IMR-90 (cell line): ENCODE measurements around the gene KDM1A. TPM values are rescaled to one million over a fixed set of nuclear protein-coding genes. Genes with fewer than 3 reads are reported as not detected.

Experiments used
- ATAC-seq: fragments of 200-7000 bp; cut with Tn5 transposase; 2 replicates; pipeline ENCODE4 v1.9.1; 2020; ENCODE audit warnings: low read depth, mild to moderate bottlenecking, moderate library complexity
- BruUV-seq: library from RNA; stranded (reverse); fragments of 400-500 nt; replicated peaks from 2 replicates; lab custom pipeline; 2021; lab: Mats Ljungman, UMichigan
- CTCF ChIA-PET: fragments of 300-600 bp; formaldehyde crosslinking; extraction: SDS; loops from one replicate; lab custom pipeline; 2021; ENCODE audit warnings: antibody characterized with exemption; lab: Yijun Ruan, JAX
- POLR2A ChIA-PET: fragments of 300-600 bp; sonication (Branson Sonifier 250); formaldehyde crosslinking; loops from one replicate; lab custom pipeline; 2022; ENCODE audit warnings: antibody characterized with exemption; ENCODE audit not compliant: unreplicated experiment; lab: Charles Lee
- DNase-seq: peaks from one replicate; pipeline ENCODE4 v3.0.0; 2013
- H2AFZ ChIP-seq: replicated peaks from 2 replicates; pipeline ENCODE3; 2013; ENCODE audit warnings: low read length, mild to moderate bottlenecking; ENCODE audit not compliant: poor library complexity
- H2AK5ac ChIP-seq: 2 replicates; pipeline ENCODE4 v1.6.1; 2013; ENCODE audit warnings: low read depth, low read length, inconsistent platforms
- H2AK9ac ChIP-seq: replicated peaks from 2 replicates; pipeline ENCODE3; 2013; ENCODE audit warnings: mild to moderate bottlenecking, low read depth, low read length, moderate library complexity; ENCODE audit not compliant: poor library complexity
- H2BK120ac ChIP-seq: 2 replicates; pipeline ENCODE4 v1.6.1; 2013; ENCODE audit warnings: low read depth, low read length, inconsistent platforms
- H2BK15ac ChIP-seq: 3 replicates; pipeline ENCODE4 v1.6.1; 2013; ENCODE audit warnings: low read depth, low read length, inconsistent platforms
- H2BK20ac ChIP-seq: 2 replicates; pipeline ENCODE4 v1.6.1; 2013; ENCODE audit warnings: low read depth, mild to moderate bottlenecking, inconsistent platforms, low read length, moderate library complexity
- H2BK5ac ChIP-seq: 2 replicates; pipeline ENCODE4 v1.6.1; 2013; ENCODE audit warnings: mild to moderate bottlenecking, low read depth, low read length, inconsistent platforms; ENCODE audit not compliant: poor library complexity, severe bottlenecking
- H3K14ac ChIP-seq: replicated peaks from 2 replicates; pipeline ENCODE4 v1.6.1; 2013; ENCODE audit warnings: low read depth, low read length, inconsistent platforms
- H3K18ac ChIP-seq: 2 replicates; pipeline ENCODE4 v1.6.1; 2013; ENCODE audit warnings: low read depth, low read length, control low read depth
- H3K23ac ChIP-seq: 2 replicates; pipeline ENCODE4 v1.6.1; 2013; ENCODE audit warnings: low read depth, low read length, inconsistent platforms
- H3K27ac ChIP-seq: 2 replicates; pipeline ENCODE4 v1.5.1; 2013; ENCODE audit warnings: mild to moderate bottlenecking, control low read depth, low read length; ENCODE audit not compliant: insufficient read depth
- H3K27me3 ChIP-seq: 2 replicates; pipeline ENCODE4 v1.6.1; 2013; ENCODE audit warnings: low read length; ENCODE audit not compliant: control insufficient read depth, insufficient read depth
- H3K36me3 ChIP-seq: 2 replicates; pipeline ENCODE4 v1.6.1; 2013; ENCODE audit warnings: low read length, mixed read lengths; ENCODE audit not compliant: control insufficient read depth, insufficient read depth
- H3K4ac ChIP-seq: 2 replicates; pipeline ENCODE4 v1.6.1; 2013; ENCODE audit warnings: low read depth, low read length, inconsistent platforms
- H3K4me1 ChIP-seq: 2 replicates; pipeline ENCODE4 v1.6.1; 2013; ENCODE audit warnings: low read length, mixed read lengths; ENCODE audit not compliant: control insufficient read depth, insufficient read depth
- H3K4me2 ChIP-seq: 2 replicates; pipeline ENCODE4 v1.6.1; 2013; ENCODE audit warnings: low read depth, mild to moderate bottlenecking, control low read depth, low read length, moderate library complexity
- H3K4me3 ChIP-seq: 2 replicates; pipeline ENCODE4 v1.5.1; 2013; ENCODE audit warnings: low read depth, mild to moderate bottlenecking, control low read depth, low read length, moderate library complexity; ENCODE audit not compliant: insufficient read depth
- H3K56ac ChIP-seq: 2 replicates; pipeline ENCODE4 v1.6.1; 2013; ENCODE audit warnings: low read length, inconsistent platforms; ENCODE audit not compliant: insufficient read depth; ENCODE audit errors: extremely low read depth
- H3K79me1 ChIP-seq, 2 experiments: 2 replicates each; pipeline ENCODE4 v1.6.1; 2013; ENCODE audit warnings: low read length in 2 of 2, inconsistent platforms in 1 of 2, low read depth in 1 of 2
- H3K9ac ChIP-seq: 2 replicates; pipeline ENCODE4 v1.6.1; 2013; ENCODE audit warnings: low read depth, low read length, control low read depth
- H3K9me1 ChIP-seq: 2 replicates; pipeline ENCODE4 v1.6.1; 2013; ENCODE audit warnings: low read length, inconsistent platforms; ENCODE audit not compliant: insufficient read depth
- H3K9me3 ChIP-seq: 2 replicates; pipeline ENCODE4 v1.6.1; 2013; ENCODE audit warnings: low read length; ENCODE audit not compliant: control insufficient read depth, insufficient read depth
- H4K20me1 ChIP-seq: 2 replicates; pipeline ENCODE4 v1.6.1; 2013; ENCODE audit warnings: low read length, inconsistent platforms; ENCODE audit not compliant: insufficient read depth
- H4K5ac ChIP-seq: 2 replicates; pipeline ENCODE4 v1.6.1; 2013; ENCODE audit warnings: mild to moderate bottlenecking, low read depth, low read length, control low read depth
- H4K8ac ChIP-seq, 2 experiments: 2 replicates each; pipeline ENCODE4 v1.6.1; 2013; ENCODE audit warnings: low read depth in 2 of 2, low read length in 2 of 2, control low read depth in 1 of 2, inconsistent platforms in 1 of 2
- H4K91ac ChIP-seq: 2 replicates; pipeline ENCODE4 v1.6.1; 2013; ENCODE audit warnings: low read depth, low read length, inconsistent platforms; ENCODE audit not compliant: insufficient read depth
- BHLHE40 ChIP-seq: fragments of 150-350 bp; IDR thresholded peaks from 2 replicates; pipeline ENCODE4 v1.6.1; 2016; ENCODE audit warnings: mild to moderate bottlenecking, low read depth, low read length
- CEBPB ChIP-seq: IDR thresholded peaks from 2 replicates; pipeline ENCODE4 v1.6.1; 2012; ENCODE audit warnings: low read depth, low read length, improper control_type of control experiment
- CHD1 ChIP-seq: IDR thresholded peaks from 2 replicates; pipeline ENCODE4 v1.6.1; 2012; ENCODE audit warnings: low read depth, low read length, improper control_type of control experiment
- FOS ChIP-seq: fragments of 150-350 bp; IDR thresholded peaks from 2 replicates; pipeline ENCODE4 v1.6.1; 2016; ENCODE audit warnings: low read depth, low read length
- MAFK ChIP-seq: IDR thresholded peaks from 2 replicates; pipeline ENCODE4 v1.6.1; 2012; ENCODE audit warnings: low read depth, low read length, improper control_type of control experiment
- MAZ ChIP-seq: IDR thresholded peaks from 2 replicates; pipeline ENCODE4 v1.6.1; 2012; ENCODE audit warnings: low read depth, mild to moderate bottlenecking, low read length, improper control_type of control experiment, moderate library complexity, borderline replicate concordance
- MXI1 ChIP-seq: IDR thresholded peaks from 2 replicates; pipeline ENCODE4 v1.6.1; 2012; ENCODE audit warnings: low read depth, mild to moderate bottlenecking, low read length, moderate library complexity, borderline replicate concordance
- NFE2L2 ChIP-seq: fragments of 150-350 bp; IDR thresholded peaks from 2 replicates; pipeline ENCODE4 v1.6.1; 2016; ENCODE audit warnings: low read depth, mild to moderate bottlenecking, low read length
- POLR2A ChIP-seq: IDR thresholded peaks from 2 replicates; pipeline ENCODE4 v1.6.1; 2012; ENCODE audit warnings: mild to moderate bottlenecking, low read depth, low read length
- RAD21 ChIP-seq: IDR thresholded peaks from 2 replicates; pipeline ENCODE4 v1.6.1; 2012; ENCODE audit warnings: low read length, improper control_type of control experiment
- RCOR1 ChIP-seq: IDR thresholded peaks from 2 replicates; pipeline ENCODE4 v1.6.1; 2012; ENCODE audit warnings: mild to moderate bottlenecking, low read length, improper control_type of control experiment; ENCODE audit not compliant: insufficient replicate concordance
- RFX5 ChIP-seq: IDR thresholded peaks from 2 replicates; pipeline ENCODE4 v1.8.0; 2012; ENCODE audit warnings: low read depth, mild to moderate bottlenecking, low read length, moderate library complexity
- SMC3 ChIP-seq: fragments of 150-350 bp; IDR thresholded peaks from 2 replicates; pipeline ENCODE4 v1.6.1; 2016; ENCODE audit warnings: low read depth, mild to moderate bottlenecking, antibody characterized with exemption, low read length, moderate library complexity
- WGBS, 2 experiments: methylation state at CpG; one replicate each; pipeline versions ENCODE4 v1.1.5 to v1.1.7; 2013; ENCODE audit warnings: missing lambda C conversion rate in 2 of 2; ENCODE audit not compliant: insufficient read length in 1 of 2; ENCODE audit errors: extremely low coverage in 2 of 2; 5-methylcytosine and 5-hydroxymethylcytosine counted together
- dilution Hi-C: fragments of 300-500 bp; cut with HindIII; formaldehyde crosslinking; loops from one replicate; pipeline ENCODE4 v1.14.3; 2018; ENCODE audit warnings: low sequenced_read_pairs; ENCODE audit not compliant: unreplicated experiment
- in situ Hi-C: fragments of 300-500 bp; cut with MboI; formaldehyde crosslinking; loops from 3 replicates; pipeline ENCODE4 v1.14.3; 2019; ENCODE audit warnings: low sequenced_read_pairs, inconsistent platforms, mixed read lengths
- intact Hi-C: fragments of 100-400 bp; cut with micrococcal nuclease; formaldehyde crosslinking; loops from 2 replicates; pipeline ENCODE4 v1.10.0; 2022
- polyA plus RNA-seq, 3 experiments: library from polyadenylated mRNA; depleted of rRNA; stranded (reverse); fragments of >200 nt; gene quantifications; 2 replicates each; pipeline ENCODE4 v1.2.3, GENCODE V29; 2012; ENCODE audit warnings: low replicate concordance in 1 of 3
- total RNA-seq: library from RNA; depleted of rRNA; stranded (reverse); fragments of >200 nt; gene quantifications from 2 replicates; pipeline ENCODE4 v1.2.3, GENCODE V29; 2012
- TF ChIP-seq, protein P1 (sequence below): conservative IDR thresholded peaks from 2 replicates; pipeline ENCODE4 v1.5.1; 2012; ENCODE audit warnings: mild to moderate bottlenecking, low read depth, low read length, improper control_type of control experiment
- TF ChIP-seq, protein P2 (sequence below): fragments of 150-350 bp; IDR thresholded peaks from 2 replicates; pipeline ENCODE4 v1.6.1; 2016; ENCODE audit warnings: low read depth, mild to moderate bottlenecking, low read length, moderate library complexity, borderline replicate concordance
- TF ChIP-seq, protein P3 (sequence below): fragments of 150-350 bp; IDR thresholded peaks from 2 replicates; pipeline ENCODE4 v1.6.1; 2017; ENCODE audit warnings: mild to moderate bottlenecking, antibody characterized with exemption, low read length, low read depth

KDM1A gene
- total and polyA plus RNA-seq, 2 of the 4 experiments (the other 2 are of a cell fraction): 58.7 to 104 TPM

DNA sequence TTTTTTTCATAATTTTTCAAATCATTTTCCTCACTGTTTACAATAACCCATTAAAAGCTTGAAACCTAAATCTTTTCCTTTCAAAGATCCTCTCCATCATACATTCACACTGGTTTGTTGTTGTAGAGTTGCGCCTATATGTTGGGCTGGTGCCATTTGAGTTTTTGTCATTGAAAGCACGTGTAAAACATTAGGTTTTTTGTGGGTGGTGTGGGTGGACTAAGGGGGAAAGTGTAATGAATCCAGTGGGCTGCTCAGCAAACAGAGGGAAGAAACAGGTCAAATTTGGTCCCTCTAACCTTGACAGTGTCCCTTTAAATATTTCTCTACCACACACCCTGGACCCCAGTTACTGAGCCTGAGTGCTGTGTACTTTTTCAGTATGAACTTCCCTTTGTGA, 46.8 kb downstream of the KDM1A start:
- in situ Hi-C loops: no loop called here

More for the DNA sequence above, 46.8 kb downstream of the KDM1A start:
- no peak overlapping the region for H3K56ac ChIP-seq
- TF ChIP-seq CEBPB: no peak
- TF ChIP-seq, protein P1, sequence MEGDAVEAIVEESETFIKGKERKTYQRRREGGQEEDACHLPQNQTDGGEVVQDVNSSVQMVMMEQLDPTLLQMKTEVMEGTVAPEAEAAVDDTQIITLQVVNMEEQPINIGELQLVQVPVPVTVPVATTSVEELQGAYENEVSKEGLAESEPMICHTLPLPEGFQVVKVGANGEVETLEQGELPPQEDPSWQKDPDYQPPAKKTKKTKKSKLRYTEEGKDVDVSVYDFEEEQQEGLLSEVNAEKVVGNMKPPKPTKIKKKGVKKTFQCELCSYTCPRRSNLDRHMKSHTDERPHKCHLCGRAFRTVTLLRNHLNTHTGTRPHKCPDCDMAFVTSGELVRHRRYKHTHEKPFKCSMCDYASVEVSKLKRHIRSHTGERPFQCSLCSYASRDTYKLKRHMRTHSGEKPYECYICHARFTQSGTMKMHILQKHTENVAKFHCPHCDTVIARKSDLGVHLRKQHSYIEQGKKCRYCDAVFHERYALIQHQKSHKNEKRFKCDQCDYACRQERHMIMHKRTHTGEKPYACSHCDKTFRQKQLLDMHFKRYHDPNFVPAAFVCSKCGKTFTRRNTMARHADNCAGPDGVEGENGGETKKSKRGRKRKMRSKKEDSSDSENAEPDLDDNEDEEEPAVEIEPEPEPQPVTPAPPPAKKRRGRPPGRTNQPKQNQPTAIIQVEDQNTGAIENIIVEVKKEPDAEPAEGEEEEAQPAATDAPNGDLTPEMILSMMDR: no peak
- no peak for TF ChIP-seq CHD1
- TF ChIP-seq SMC3: no peak
- no peak for TF ChIP-seq NFE2L2
- TF ChIP-seq MAFK: no peak
- no peak for TF ChIP-seq POLR2A
- TF ChIP-seq FOS: no peak
- no peak for TF ChIP-seq RAD21
- TF ChIP-seq BHLHE40: no peak
- TF ChIP-seq MXI1: no peak
- TF ChIP-seq, protein P2, sequence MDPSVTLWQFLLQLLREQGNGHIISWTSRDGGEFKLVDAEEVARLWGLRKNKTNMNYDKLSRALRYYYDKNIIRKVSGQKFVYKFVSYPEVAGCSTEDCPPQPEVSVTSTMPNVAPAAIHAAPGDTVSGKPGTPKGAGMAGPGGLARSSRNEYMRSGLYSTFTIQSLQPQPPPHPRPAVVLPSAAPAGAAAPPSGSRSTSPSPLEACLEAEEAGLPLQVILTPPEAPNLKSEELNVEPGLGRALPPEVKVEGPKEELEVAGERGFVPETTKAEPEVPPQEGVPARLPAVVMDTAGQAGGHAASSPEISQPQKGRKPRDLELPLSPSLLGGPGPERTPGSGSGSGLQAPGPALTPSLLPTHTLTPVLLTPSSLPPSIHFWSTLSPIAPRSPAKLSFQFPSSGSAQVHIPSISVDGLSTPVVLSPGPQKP: no peak
- no peak for TF ChIP-seq RCOR1
- TF ChIP-seq, protein P3, sequence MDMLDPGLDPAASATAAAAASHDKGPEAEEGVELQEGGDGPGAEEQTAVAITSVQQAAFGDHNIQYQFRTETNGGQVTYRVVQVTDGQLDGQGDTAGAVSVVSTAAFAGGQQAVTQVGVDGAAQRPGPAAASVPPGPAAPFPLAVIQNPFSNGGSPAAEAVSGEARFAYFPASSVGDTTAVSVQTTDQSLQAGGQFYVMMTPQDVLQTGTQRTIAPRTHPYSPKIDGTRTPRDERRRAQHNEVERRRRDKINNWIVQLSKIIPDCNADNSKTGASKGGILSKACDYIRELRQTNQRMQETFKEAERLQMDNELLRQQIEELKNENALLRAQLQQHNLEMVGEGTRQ: no peak
- TF ChIP-seq RFX5: no peak
- TF ChIP-seq MAZ: no peak
- no peak overlapping the region for H2BK5ac ChIP-seq
- H3K9ac ChIP-seq: no peak overlapping the region
- no peaks in the 10 kb centered on the region for H3K27me3 ChIP-seq
- no peak overlapping the region for H3K27ac ChIP-seq
- no peak overlapping the region for H2AK9ac ChIP-seq
- BruUV-seq: no TSS peak
- CTCF ChIA-PET: no interaction called here
- no peak overlapping the region for H2AK5ac ChIP-seq
- no peak overlapping the region for H3K4me3 ChIP-seq
- POLR2A ChIA-PET: no interaction called here
- intact Hi-C loops (no loop called here), dilution Hi-C loops (no loop called here)
- H2AFZ ChIP-seq: no peak overlapping the region
- no CpG with 5 or more reads among the region's 2 CpGs for WGBS, 2 experiments
- peaks cover 27 to 33% of the 10 kb centered on the region in 2 experiments for H3K79me1 ChIP-seq
- H2BK120ac ChIP-seq: no peak overlapping the region
- ATAC-seq: no peak
- H2BK15ac ChIP-seq: no peak overlapping the region
- no peak overlapping the region for H4K5ac ChIP-seq
- H2BK20ac ChIP-seq: no peak overlapping the region
- H3K18ac ChIP-seq: no peak overlapping the region
- no peaks in the 10 kb centered on the region for H3K9me3 ChIP-seq
- no peaks in the 10 kb centered on the region for H3K9me1 ChIP-seq
- no peak overlapping the region for H4K91ac ChIP-seq
- H4K8ac ChIP-seq: no peak overlapping the region
- H3K23ac ChIP-seq: no peak overlapping the region
- no peak for DNase-seq
- no peaks in the 10 kb centered on the region for H4K20me1 ChIP-seq
- 0 out of 2 replicates have a peak, but pooled peaks cover 1% of the 10 kb centered on the region for H3K4me1 ChIP-seq
- H3K4ac ChIP-seq: no peak overlapping the region
- H3K14ac ChIP-seq: no peak overlapping the region
- H3K36me3 ChIP-seq: peaks cover 29% of the 10 kb centered on the region
- no peak overlapping the region for H3K4me2 ChIP-seq
